Thymus (tissue), 11 donors: ENCODE data around the gene FAAP20. TPM values are rescaled to one million over a fixed set of nuclear protein-coding genes. Genes with fewer than 3 reads are reported as not detected.
"Not testable (repeated sequence)": the region's sequence is repeated elsewhere in the genome, so short reads cannot be mapped to it uniquely, and the experiment has no call there.

Experiments used
- DNase-seq, 9 donors: peaks; one replicate each; pipeline ENCODE4 v3.0.0-alpha.2; 2013; ENCODE audit warnings: low spot score in 9 of 9, low read depth in 6 of 9, missing footprints in 1 of 9
- H3K27ac ChIP-seq, 2 donors: one replicate each; pipeline ENCODE4 v1.5.1; 2013; ENCODE audit warnings: control low read depth in 1 of 2, low read depth in 1 of 2, low read length in 1 of 2, mild to moderate bottlenecking in 1 of 2, moderate library complexity in 1 of 2
- H3K27me3 ChIP-seq, 2 donors: one replicate each; pipeline ENCODE4 v1.5.1; 2013; ENCODE audit warnings: low read length in 1 of 2; ENCODE audit not compliant: control insufficient read depth in 2 of 2, insufficient read depth in 1 of 2
- H3K36me3 ChIP-seq, 2 donors: one replicate each; pipeline ENCODE4 v1.5.1; 2013; ENCODE audit warnings: low read length in 1 of 2, mild to moderate bottlenecking in 1 of 2, moderate library complexity in 1 of 2; ENCODE audit not compliant: control insufficient read depth in 2 of 2, insufficient read depth in 2 of 2
- H3K4me1 ChIP-seq, 2 donors: one replicate each; pipeline ENCODE4 v1.5.1; 2013; ENCODE audit warnings: low read length in 2 of 2; ENCODE audit not compliant: control insufficient read depth in 2 of 2, insufficient read depth in 2 of 2
- H3K4me3 ChIP-seq, 2 donors: one replicate each; pipeline ENCODE4 v1.5.1; 2013; ENCODE audit warnings: low read length in 2 of 2, control low read depth in 1 of 2, mild to moderate bottlenecking in 1 of 2
- H3K9me3 ChIP-seq, 2 donors: one replicate each; pipeline ENCODE4 v1.5.1; 2013; ENCODE audit warnings: low read length in 1 of 2, mild to moderate bottlenecking in 1 of 2; ENCODE audit not compliant: control insufficient read depth in 2 of 2, insufficient read depth in 1 of 2
- WGBS: extraction: QIAGEN DNeasy Blood & Tissue Kit; methylation state at CpG from one replicate; pipeline ENCODE4 v1.1.7; 2013; 5-methylcytosine and 5-hydroxymethylcytosine counted together
- polyA plus RNA-seq: library from polyadenylated mRNA; stranded (reverse); fragments of 200-250 nt; gene quantifications from one replicate; pipeline ENCODE4 v1.2.3, GENCODE V29; 2013
- total RNA-seq: library from RNA; stranded (reverse); fragments of 120-200 nt; gene quantifications from one replicate; pipeline ENCODE4 v1.2.4, GENCODE V29; 2013
- donor health status: healthy.

The FAAP20 gene
- total and polyA plus RNA-seq, 2 donors: 20.4 to 125 TPM

DNA sequence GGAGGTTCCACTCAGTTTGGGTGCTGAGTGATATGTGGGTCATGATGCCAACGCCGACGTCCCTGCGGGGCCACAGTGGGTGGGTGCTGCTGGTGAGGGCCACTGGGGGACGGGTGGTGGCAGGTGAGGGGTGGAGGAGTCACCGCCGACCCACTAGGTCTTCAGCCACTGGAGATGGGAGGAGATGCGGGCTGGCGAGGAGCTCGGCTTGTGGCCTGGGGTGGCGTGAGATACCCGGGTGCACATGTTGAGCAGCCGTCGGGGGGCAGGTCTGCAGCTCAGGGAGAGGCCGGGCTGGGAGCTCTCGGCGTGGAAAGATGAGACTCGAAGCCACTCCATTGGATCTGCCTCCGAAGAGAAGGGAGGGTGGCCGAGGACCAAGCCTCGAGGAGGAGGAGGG, 40.5 kb downstream of the FAAP20 start:
- H3K4me3 ChIP-seq: no peak overlapping the region
- H3K4me1 ChIP-seq: peaks cover 26 to 62% of the 10 kb centered on the region in 2 donors
- peak overlapping the region; percentile 93 to 97 for H3K27ac ChIP-seq
- no peaks in the 10 kb centered on the region for H3K27me3 ChIP-seq
- WGBS: 95% methylated on average over 21 of the region's 21 CpGs
- DNase-seq: no peak
- H3K9me3 ChIP-seq: no peaks in the 10 kb centered on the region
- no peaks in the 10 kb centered on the region for H3K36me3 ChIP-seq

DNA sequence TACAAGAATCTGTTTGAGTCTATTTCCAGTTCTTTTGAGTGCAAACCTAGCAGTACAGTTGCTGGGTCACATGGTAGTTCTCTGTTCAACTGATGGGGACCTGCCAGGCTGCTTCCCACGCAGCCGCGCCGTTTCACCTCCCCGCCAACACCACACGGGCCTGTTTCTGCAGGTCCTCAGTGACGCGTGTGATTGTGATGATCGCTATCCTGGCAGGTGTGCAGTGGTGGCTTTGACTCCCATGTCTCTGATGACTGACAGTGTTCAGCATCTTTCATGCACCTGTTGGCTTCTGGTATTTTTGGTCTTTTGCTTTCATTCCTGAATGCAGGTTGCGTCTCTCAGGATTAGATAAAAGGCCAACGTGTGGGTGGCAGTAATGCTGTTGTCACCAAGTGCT, 41.6 kb downstream of the FAAP20 start:
- Histone ChIP-seq H3K27ac (peak overlapping the region; percentile 93 to 97), H3K4me3 (peak overlapping the region in 1 of 2 donors; percentile 36), H3K9me3 (no peaks in the 10 kb centered on the region), H3K4me1 (peaks cover 35 to 70% of the 10 kb centered on the region in 2 donors), H3K36me3 (no peaks in the 10 kb centered on the region), H3K27me3 (no peaks in the 10 kb centered on the region)
- WGBS: 38% methylated on average over 11 of the region's 11 CpGs
- DNase-seq: peak in 7 of 9 donors; percentile 70 to 92 (median 87)

DNA sequence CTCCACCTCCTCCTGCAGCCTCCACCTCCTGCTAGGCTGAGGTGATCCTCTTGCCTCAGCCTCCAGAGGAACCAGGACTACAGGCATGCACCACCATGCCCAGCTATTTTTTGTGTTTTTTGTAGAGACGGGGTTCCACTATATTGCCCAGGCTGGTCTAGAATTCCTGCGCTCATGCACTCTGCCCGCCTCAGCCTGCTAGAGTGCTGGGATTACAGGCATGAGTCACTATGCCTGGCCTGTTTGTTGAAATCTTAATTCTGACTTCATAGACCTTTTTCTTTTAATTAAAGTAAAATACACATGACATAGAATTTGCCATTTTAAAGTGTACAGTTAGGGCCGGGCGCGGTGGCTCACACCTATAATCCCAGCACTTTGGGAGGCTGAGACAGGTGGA, 42.7 kb downstream of the FAAP20 start:
- H3K4me1 ChIP-seq: peaks cover 37 to 77% of the 10 kb centered on the region in 2 donors

DNA sequence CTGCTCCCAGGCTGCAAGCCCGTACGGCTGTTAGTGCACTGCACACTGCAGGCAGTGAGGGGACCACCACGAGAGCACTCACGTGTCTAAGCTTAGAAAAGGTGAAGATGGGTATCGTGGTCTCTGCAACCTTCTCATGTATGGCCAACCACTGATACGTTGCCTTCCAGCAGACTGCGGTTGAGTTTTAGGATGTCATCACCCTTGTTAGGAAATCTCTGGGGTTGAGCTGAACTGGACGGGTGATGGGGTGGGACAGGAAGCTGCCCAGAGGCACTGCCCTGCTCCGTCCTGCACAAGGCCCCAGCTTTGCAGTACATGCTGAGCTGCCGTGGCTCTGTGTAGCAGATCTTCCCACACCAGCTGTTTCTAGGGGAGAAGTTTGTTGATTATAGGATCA, 43.3 kb downstream of the FAAP20 start:
- 80% methylated on average over 10 of the region's 10 CpGs for WGBS
- peak overlapping the region in 1 of 2 donors; percentile 0 for H3K4me3 ChIP-seq
- H3K9me3 ChIP-seq: no peaks in the 10 kb centered on the region
- peaks cover 41 to 84% of the 10 kb centered on the region in 2 donors for H3K4me1 ChIP-seq
- H3K36me3 ChIP-seq: peaks cover 0 to 2% of the 10 kb centered on the region in 2 donors
- H3K27ac ChIP-seq: peak overlapping the region; percentile 46 to 75
- H3K27me3 ChIP-seq: no peaks in the 10 kb centered on the region
- peak in 1 of 9 donors; percentile 32 for DNase-seq

More for the DNA sequence above, 42.7 kb downstream of the FAAP20 start:
- H3K27ac ChIP-seq: peak overlapping the region; percentile 46 to 75
- peak overlapping the region in 1 of 2 donors; percentile 0 for H3K4me3 ChIP-seq
- H3K27me3 ChIP-seq: no peaks in the 10 kb centered on the region
- no peak for DNase-seq
- 94% methylated on average over 6 of the region's 6 CpGs for WGBS
- no peaks in the 10 kb centered on the region for H3K9me3 ChIP-seq
- H3K36me3 ChIP-seq: peaks cover 0 to 2% of the 10 kb centered on the region in 2 donors

- Histone ChIP-seq H3K9me3 (no peaks in the 10 kb centered on the region), H3K27me3 (no peaks in the 10 kb centered on the region), H3K36me3 (peaks cover 0 to 2% of the 10 kb centered on the region in 2 donors), H3K27ac (peak overlapping the region in 1 of 2 donors; percentile 46), H3K4me1 (peaks cover 41 to 84% of the 10 kb centered on the region in 2 donors), H3K4me3 (no peak overlapping the region)
- WGBS: 99% methylated on average over 19 of the region's 19 CpGs
- no peak for DNase-seq
These were observed 43.8 kb downstream of the FAAP20 start for GRCh38 chr1:2150801-2151200.

DNA sequence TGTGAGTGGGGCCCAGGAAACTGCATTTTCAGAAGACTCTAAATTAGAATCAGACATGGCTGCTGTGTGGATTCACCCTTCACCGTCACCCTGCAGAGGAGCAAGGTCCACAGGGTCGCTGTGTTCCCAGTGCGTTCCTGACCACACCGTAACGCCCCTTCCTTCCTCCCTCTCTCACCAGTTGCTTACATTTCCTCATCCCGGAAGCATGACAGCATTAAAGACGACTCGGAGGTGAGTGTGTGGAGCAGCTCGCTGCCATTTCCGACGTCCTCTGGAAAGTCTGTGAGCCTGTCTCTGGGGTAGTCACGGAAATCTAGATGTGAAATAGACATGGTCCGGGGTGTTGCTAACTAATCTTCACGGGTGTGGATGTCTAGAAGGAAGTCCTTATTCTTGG, 45.9 kb downstream of the FAAP20 start:
- 27% methylated on average over 14 of the region's 14 CpGs for WGBS
- Histone ChIP-seq H3K4me3 (peak overlapping the region in 1 of 2 donors; percentile 14), H3K36me3 (peaks cover 0 to 2% of the 10 kb centered on the region in 2 donors), H3K4me1 (peaks cover 39 to 80% of the 10 kb centered on the region in 2 donors), H3K27me3 (no peaks in the 10 kb centered on the region), H3K9me3 (no peaks in the 10 kb centered on the region), H3K27ac (peak overlapping the region; percentile 79 to 81)
- DNase-seq: peak in 4 of 9 donors; percentile 66 to 82 (median 70)

- not testable (repeated sequence) for H3K9me3 ChIP-seq, H3K36me3 ChIP-seq, H3K27me3 ChIP-seq, DNase-seq, H3K4me3 ChIP-seq, H3K27ac ChIP-seq
- peaks cover 33 to 72% of the 10 kb centered on the region in 2 donors for H3K4me1 ChIP-seq
- 98% methylated on average over 5 of the region's 5 CpGs for WGBS
These were observed 46.7 kb downstream of the FAAP20 start for GRCh38 chr1:2147869-2148268.

DNA sequence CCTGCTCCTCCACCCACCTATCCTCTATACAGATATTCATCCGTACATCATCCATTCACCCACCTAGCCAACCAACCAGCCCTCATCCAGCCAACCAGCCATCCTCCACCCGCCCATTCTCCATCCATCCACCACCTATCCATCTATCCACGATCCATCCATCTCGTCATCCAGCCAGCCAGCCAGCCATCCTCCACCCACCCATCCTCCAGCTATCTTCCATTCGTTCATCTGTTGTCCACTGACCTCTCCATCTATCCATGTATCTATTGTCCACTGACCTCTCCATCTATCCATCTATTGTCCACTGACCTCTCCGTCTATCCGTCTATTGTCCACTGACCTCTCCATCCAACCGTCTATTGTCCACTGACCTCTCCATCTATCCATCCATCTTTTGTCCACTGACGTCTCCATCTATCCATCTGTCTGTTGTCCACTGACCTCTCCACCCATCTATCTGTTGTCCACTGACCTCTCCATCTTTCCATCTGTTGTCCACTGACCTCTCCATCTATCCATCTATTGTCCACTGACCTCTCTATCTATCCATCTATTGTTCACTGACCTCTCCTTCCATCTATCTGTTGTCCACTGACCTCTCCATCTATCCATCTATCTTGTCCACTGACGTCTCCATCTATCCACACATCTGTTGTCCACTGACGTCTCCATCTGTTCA, 47.6 kb downstream of the FAAP20 start:
- Histone ChIP-seq H3K27me3 (no peaks in the 10 kb centered on the region), H3K4me3 (no peak overlapping the region), H3K27ac (peak overlapping the region; percentile 73 to 83), H3K9me3 (no peaks in the 10 kb centered on the region), H3K36me3 (peaks cover 0 to 2% of the 10 kb centered on the region in 2 donors), H3K4me1 (peaks cover 29 to 63% of the 10 kb centered on the region in 2 donors)
- no peak for DNase-seq
- 89% methylated on average over 11 of the region's 11 CpGs for WGBS

GRCh38 chr1:2145946-2146835, 48.4 kb downstream of the FAAP20 start:
- Histone ChIP-seq H3K9me3 (no peaks in the 10 kb centered on the region), H3K27ac (peak overlapping the region; percentile 73 to 79), H3K27me3 (no peaks in the 10 kb centered on the region), H3K36me3 (peaks cover 0 to 2% of the 10 kb centered on the region in 2 donors), H3K4me1 (peaks cover 27 to 55% of the 10 kb centered on the region in 2 donors), H3K4me3 (peak overlapping the region in 1 of 2 donors; percentile 18)
- 71% methylated on average over 19 of the region's 19 CpGs for WGBS
- DNase-seq: peak in 5 of 9 donors; percentile 52 to 84 (median 74)
